Measurements from ENCODE around the gene ANKRD31. TPM values are rescaled to one million over a fixed set of nuclear protein-coding genes. Genes with fewer than 3 reads are reported as not detected.
"Not testable (repeated sequence)": the region's sequence is repeated elsewhere in the genome, so short reads cannot be mapped to it uniquely, and the experiment has no call there.

The ANKRD31 gene, protein sequence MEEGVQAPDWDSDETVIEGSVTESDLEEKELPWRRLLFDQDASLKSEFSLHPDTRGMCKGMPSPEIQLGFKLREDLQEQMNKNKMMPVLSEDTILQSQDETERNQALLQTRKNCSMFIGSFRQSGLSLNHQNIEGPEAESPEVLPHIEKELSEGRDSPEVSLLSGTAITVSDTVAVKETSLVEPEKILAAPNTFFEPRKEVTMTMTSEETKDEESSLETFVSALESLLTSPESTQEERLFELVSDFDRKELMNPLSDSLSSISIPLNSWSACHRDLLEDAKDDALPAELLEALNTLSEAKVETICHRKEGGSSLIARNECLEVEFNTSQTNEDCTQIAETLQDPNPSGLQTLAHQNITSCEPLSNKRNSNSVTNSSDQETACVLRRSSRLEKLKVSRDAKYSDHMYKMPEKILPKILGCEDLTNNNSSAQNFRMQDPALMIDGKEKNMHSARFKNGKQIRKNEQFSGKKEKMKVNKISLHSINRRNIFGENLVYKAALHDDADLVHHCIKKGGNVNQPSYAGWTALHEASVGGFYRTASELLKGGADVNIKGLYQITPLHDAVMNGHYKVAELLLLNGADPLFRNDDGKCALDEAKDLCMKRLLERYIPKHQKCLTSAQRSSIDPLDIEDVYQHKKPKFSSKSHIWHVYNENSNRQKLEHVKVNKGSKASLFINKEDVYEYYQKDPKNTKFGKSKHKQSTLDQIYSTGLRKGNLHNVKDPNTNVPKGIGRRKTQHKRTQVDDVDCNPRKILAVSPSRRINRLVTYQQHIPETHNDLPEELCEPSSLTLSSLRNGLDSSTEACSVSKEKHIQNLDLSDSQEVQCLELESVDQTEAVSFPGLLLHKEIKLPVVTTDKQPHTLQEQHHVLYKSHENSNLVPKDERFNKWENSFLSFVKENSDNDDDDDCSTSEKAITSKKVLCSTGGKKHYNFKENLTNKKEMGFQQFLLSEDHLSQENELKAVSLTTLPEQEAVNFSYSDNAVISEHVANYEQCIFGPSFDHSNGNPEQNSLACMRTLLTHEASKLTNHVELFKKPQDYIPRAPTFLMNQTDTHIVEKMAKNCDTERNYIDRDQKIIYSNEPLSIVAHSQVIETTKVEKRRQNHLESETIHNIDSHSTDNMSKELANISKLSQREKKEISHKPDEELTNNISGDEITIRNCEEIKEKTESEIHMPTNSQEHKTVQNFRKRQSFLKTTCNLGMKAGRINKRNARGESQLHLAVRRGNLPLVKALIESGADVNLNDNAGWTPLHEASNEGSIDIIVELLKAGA (N-terminal part only)
- 0.53 TPM for total RNA-seq

DNA sequence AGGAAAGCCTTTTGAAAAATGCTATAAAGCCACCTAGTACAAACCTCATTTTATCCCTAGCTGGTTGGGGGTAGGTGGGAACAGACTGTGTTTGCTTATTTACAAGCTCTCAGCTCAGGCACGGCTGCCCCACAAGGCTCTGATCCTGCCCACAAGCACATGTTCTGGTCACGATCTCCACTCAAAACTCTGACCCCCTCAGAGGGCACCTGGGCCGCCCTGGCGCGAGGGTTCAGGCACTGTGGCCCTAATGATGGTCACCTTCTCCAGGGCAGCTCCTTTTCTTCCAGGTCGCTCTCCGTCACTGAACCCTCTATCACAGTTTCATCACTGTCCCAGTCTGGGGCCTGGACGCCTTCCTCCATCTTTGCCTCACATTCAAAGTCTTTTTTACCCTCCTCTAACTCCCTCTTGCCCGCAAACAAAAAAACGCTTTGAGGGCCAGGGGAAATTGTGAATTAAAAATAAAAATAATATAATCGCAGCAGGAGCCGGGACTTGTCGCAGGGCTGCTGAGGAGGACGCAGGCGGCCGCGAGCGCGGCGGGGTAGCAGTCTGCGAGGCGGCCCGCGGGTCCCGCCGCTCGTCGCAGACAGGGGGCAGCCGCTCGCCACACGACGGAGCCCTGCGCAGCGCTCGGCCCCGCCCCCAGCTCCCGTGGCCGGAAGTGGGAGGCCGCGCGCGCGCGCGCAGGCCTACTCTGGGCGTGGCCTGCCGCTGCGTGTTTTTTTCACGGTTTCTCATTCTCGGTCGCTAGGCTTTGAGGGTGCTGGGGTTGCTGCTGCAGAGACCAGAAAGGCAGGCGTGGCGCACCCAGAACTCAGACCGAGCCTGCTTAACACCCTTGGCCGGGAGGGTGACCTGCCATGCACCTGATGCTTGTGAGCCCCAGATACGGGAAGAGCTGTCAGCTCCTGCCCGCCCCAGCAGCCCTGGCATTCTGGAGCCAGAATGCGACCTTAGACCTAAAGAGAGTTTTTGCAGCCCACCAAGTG, at the start of gene ANKRD31:
ANKRD31 (minus strand) TSS at position 557 of the 995 bp plus-strand sequence; CDS start at position 365, 192 bp downstream.
- intact Hi-C loops (cut with DNase I) = loop anchor here (10.0 kb wide), 1 partner anchor 438 kb away; no protein-coding TSS in a partner anchor
- peak; percentile 93 for DNase-seq (ENCODE audit: low spot score)
- ATAC-seq = peak; percentile 100

DNA sequence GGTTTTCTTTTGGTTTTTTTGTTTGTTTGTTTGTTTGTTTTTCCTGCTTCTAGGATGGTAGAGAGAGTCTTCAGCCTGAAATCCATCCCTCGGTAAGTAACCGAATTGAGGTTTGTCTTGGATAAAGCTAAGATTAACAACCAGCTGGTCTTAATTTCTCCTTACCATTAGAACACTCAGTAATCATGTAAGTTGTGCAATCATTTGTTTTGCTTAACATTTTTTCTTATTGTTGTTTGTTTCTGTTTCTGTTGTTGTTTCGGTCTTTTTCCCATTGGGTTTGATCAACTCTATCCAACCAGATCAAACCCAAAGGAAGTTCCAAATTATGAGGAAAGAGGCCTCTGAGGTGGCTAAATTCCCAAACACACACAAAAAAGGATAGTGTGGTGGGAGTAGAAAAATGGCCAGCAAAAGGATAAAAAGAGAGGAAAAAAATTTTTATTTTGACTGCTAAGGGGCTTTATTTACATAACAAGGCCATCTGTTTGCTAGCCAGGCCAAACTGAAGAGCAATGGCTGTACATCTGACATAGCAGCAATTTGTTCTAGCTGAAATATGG, 49.6 kb upstream of the ANKRD31 start:
- DNase-seq (ENCODE audit: low spot score) (no peak), ATAC-seq (peak; percentile 94)
- intact Hi-C loops (cut with DNase I) = no loop called here

DNA sequence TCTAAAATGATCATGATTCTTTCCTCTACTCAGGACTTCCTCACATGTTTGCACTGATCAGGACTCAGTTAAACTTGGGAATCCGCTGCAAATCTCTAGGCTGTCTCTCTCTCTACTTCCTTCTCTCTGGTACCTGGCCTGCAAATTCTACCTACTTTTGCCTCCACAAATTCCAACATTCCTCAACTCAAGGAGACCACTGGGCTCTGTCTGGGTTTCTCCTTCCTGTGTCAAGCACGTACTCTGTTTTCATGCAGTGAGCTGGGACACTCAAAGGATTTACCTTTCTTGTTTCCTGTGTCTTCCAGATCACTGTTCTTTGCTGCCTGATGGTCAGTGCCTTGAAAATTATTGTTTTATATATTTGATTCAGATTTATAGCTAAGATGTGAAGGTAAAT, 45.9 kb upstream of the ANKRD31 start:
- ATAC-seq (no peak), DNase-seq (ENCODE audit: low spot score) (no peak)
- intact Hi-C loops (cut with DNase I) = no loop called here

DNA sequence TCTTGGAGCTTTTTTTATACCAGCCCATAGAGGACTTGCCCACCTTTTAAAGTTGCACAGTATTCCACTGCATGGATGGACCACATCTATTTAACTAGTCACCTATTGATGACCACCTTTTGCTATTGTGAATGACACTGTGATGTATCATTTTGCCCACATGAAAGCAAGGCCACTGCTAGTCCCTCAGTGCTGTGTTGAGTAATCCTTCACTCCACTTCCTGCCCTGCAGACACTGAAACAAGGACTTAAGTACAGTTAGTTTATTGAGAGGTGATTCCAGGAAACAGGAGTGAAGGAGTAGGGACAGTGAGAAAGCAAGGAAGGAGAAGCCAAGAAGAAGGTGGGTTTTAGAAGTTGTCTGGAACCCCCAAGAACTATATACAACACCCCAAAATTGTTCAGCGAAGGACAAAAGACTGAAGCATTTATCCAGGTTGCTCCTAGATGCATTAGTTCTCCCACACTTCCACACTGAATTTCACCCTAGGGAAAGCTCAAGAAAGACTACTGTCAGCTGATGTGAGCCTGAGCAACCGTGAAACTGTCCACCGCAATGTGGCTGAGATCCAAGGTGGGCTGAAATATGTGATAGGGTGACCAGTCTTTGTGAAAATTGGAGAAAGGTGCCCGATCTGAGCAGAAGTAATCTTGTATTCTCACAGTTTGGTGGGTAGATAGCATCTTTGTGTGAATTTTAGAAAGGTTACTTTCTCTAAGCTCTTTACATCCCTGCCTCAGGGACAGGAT, 45.2 kb upstream of the ANKRD31 start:
- intact Hi-C loops (cut with DNase I) = no loop called here
- no peak for ATAC-seq
- DNase-seq (ENCODE audit: low spot score) = no peak

DNA sequence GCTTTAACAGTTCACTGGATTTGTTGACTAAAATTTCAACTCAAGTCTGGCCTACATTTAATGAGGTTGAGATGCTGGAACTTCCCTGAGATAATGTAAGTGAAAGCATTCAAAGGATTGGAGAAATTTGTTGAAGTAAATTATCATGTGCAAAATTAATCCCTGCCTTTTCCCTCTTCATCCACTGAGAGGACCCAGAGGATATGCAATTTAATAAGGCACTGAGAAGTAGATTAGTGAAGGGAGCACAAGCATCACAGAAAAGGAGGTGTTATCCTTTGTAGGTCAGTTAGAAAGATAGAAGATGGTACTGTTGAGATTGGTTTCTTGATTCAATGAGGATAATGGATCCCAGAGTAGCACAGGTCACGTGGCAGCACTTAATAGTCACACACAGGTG, 42.6 kb upstream of the ANKRD31 start:
- intact Hi-C loops (cut with DNase I) = no loop called here
- peak; percentile 63 for ATAC-seq
- DNase-seq (ENCODE audit: low spot score) = no peak

DNA sequence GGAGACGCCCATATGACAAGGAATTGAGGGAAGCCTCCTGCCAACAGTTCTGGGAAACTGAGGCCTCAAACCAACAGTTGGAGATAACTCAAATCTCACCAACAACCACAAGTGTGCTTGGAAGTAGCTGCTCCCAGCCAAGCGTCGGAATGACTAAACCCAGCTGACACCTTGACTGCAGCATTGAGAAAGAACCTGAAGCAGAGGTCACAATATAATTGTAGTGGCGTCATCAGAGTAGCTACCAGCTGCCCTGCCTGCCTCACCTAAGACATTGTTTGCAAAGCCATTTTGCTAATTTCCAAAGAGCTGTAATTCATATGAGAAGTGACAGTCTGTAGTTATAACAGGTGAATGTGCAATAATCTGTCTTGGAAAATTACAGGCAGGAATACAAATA, 40.8 kb upstream of the ANKRD31 start:
- intact Hi-C loops (cut with DNase I) = no loop called here
- DNase-seq (ENCODE audit: low spot score) = no peak
- ATAC-seq = no peak

DNA sequence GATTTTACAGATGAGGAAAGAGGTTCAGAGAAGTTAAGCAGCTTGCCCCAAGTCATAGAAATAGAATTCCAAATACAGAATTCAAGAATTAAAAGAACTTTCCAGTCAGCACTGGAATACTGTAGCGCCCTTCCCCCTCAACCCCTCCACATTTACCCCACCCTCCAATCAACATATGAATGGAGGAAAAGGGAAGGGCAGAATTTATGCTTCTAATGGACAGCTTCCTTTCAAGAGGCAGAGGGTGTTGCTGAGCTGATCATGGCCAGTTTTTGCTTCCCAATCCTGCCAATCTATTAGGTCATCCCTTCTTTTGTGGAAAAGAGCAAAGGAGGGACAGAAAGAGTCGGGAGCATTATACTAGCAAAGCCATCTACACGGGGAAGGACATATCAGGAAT, 39.1 kb upstream of the ANKRD31 start:
- DNase-seq (ENCODE audit: low spot score) = no peak
- intact Hi-C loops (cut with DNase I) = no loop called here
- no peak for ATAC-seq

DNA sequence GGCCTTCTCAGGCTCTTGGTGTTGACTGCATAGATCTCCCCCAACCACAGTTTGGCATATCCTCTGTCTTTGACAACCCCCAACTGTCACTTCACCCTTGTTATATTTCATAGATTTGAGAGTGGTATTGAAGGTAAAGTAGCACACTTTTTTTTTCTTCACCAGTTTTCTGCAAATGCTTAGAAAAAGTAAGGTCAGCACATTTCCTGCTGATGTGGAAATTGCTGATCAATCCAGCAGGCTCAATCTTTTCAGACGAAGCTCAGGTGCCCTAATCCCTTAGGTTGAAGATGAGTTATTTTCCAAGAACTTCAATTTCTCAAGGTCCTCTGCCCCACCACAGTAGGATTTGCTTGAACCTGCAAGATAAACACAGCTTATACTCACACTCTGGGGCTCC, 38.5 kb upstream of the ANKRD31 start:
- ATAC-seq = no peak
- intact Hi-C loops (cut with DNase I) = no loop called here
- DNase-seq (ENCODE audit: low spot score) = no peak

DNA sequence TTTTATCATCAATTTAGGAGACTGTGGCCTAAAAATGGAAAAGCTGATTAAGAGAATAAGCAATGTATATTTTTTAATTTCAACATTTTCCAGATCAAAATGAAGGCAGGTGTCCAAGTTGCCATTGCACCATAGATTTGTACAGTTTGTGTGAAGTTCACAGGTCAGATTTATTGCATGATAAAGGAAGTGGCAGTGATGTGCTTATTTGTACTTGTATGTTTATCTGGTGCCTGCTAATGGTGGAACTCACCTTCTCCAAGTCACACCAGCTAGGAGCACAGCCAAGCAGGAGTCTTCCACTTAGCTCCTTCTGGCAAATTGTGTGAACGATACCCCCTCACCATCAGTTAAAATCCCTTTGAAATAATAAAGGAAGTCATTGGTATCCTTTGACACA, 37.8 kb upstream of the ANKRD31 start:
- intact Hi-C loops (cut with DNase I) = no loop called here
- no peak for ATAC-seq
- DNase-seq (ENCODE audit: low spot score) = no peak

DNA sequence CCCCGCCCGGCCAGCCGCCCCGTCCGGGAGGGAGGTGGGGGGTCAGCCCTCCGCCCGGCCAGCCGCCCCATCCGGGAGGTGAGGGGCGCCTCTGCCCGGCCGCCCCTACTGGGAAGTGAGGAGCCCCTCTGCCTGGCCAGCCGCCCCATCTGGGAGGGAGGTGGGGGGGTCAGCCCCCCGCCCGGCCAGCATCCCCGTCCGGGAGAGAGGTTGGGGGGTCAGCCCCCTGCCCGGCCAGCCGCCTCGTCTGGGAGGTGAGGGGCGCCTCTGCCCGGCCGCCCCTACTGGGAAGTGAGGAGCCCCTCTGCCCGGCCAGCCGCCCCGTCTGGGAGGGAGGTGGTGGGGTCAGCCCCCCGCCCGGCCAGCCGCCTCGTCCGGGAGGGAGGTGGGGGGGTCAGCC, 33.9 kb upstream of the ANKRD31 start:
- ATAC-seq; intact Hi-C loops (cut with DNase I); DNase-seq (ENCODE audit: low spot score): not testable (repeated sequence)

DNA sequence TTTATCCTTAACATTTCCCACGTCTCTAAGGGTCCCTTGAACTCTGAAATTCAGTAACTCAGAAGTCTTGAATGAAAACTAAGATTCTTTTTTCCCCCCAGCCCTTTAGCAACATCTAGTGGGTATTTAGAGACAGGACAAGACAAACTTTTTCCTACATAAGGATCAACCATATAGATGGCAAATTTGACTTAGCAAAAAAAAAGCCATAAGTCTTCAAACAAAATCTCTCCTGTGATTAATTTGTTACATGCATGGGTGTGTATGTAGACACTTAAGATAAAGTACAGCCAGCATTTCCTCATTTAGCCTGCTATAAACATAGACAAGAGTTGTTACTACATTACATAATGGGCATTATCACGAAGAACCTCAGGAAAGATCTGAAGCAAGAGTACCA, 29.1 kb upstream of the ANKRD31 start:
- intact Hi-C loops (cut with DNase I) = no loop called here
- ATAC-seq (no peak), DNase-seq (ENCODE audit: low spot score) (no peak)

DNA sequence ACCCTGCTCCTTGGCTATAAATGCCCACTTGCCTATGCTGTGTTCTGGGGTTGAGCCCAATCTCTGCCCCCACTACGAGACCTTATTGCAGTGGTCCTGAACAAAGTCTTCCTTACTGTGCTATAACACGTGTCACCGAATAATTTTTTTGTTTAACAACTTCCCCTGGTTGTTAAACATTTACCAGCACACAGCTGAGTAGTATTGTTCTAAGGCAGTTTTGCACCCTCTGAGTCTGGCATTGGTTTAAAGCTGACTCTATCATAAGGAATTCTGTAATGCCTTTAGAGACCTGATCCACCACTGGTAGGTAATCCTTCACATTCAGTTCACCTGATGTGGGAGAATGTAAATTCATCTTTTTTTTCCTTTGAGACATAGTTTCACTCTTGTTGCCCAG, 25.6 kb upstream of the ANKRD31 start:
- intact Hi-C loops (cut with DNase I) = no loop called here
- no peak for ATAC-seq
- no peak for DNase-seq (ENCODE audit: low spot score)

DNA sequence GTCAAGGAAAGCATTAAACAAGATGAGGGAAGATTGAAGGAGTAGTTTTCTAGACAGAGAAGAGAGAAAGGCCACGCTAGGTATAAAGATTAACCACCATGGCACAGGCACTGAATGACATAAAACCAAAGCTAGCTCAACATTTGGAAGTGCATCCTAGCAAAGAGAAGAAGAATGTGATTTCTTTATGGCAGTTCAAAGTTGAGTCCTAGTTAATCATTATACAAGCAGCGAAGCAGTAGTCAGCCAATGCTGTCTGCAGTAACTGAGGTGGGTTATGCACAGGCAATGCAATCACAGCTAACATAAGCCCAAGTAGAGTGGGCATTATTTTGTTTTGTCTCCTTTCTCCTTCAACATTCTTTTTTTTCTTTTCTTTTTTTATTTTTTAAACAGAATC, 24.0 kb upstream of the ANKRD31 start:
- intact Hi-C loops (cut with DNase I) = no loop called here
- DNase-seq (ENCODE audit: low spot score) = no peak
- ATAC-seq = no peak

DNA sequence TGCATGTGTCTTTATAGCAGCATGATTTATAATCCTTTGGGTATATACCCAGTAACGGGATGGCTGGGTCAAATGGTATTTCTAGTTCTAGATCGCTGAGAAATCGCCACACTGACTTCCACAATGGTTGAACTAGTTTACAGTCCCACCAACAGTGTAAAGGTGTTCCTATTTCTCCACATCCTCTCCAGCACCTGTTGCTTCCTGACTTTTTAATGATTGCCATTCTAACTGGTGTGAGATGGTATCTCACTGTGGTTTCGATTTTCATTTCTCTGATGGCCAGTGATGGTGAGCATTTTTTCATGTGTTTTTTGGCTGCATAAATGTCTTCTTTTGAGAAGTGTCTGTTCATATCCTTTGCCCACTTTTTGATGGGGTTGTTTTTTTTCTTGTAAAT, 13.8 kb upstream of the ANKRD31 start:
- intact Hi-C loops (cut with DNase I); ATAC-seq; DNase-seq (ENCODE audit: low spot score): not testable (repeated sequence)

DNA sequence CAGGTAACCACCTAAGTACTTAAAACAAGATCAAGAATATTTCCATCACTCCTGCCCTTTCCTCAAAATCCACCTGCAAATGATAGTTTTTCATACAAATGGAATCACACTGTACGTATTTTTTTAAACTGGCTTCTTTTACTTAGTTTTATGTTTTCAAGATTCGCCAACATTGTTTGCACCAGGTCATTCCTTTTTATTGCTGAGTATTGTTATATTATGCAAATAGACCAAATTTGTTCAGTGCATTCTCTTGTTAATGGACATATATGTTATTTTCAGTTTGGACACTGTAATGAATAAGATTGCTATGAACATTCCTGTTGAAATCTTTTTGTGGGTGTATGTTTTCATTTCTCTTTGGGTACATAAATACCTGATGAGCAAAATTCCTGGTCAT, 8.3 kb upstream of the ANKRD31 start:
- intact Hi-C loops (cut with DNase I) = no loop called here
- DNase-seq (ENCODE audit: low spot score) (no peak), ATAC-seq (no peak)

DNA sequence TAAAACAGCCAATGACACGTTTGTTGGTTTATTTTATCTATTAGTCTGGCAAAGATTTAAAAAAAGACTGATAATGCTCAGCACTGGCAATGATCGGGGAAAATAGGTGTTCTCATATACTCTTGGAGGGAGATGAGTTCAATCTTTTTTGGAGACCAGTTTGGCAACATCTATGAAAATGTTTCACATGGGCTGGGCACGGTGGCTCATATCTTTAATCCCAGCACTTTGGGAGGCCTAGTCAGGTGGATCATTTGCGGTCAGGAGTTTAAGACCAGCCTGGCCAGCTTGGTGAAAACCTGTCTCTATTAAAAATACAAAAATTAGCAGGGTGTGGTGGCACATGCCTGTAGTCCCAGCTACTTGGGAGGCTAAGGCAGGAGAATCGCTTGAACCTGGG, 6.8 kb upstream of the ANKRD31 start:
- intact Hi-C loops (cut with DNase I) = no loop called here
- DNase-seq (ENCODE audit: low spot score) = no peak
- ATAC-seq = no peak

DNA sequence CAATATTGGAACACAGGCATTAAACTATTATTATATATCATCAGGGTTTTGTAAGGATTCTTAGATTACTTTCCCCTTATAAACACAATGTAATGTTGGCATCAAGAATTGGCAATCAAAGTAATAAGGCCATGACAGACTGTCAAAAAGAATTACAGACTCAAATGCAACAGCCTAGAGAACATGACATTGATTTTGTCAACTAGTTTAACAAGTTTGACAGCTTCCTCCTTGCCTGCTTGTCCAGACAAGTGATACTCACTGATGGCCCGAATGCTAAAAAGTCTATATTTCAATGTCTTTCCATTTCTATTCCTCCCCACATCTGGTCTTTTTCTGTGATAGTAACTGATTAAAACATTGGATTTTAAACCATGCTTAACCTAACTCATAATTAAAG, 6.4 kb upstream of the ANKRD31 start:
- ATAC-seq (no peak), DNase-seq (ENCODE audit: low spot score) (no peak)
- intact Hi-C loops (cut with DNase I) = no loop called here

Data from sciatic nerve (tissue), 2 donors.